MM.1S (cell line): ENCODE data around the gene SETD2.

Source experiments
- EZH2phosphoT487 ChIP-seq: fragments of 300-600 bp; sonication (generic); IDR thresholded peaks from 2 replicates; pipeline ENCODE4 v1.6.1; 2018; ENCODE audit warnings: antibody characterized with exemption, low read length
- TF ChIP-seq, protein P1 (sequence below): fragments of 300-600 bp; sonication (generic); IDR thresholded peaks from 2 replicates; pipeline ENCODE4 v1.5.1; 2016; ENCODE audit warnings: antibody characterized with exemption, low read length, mixed read lengths

DNA sequence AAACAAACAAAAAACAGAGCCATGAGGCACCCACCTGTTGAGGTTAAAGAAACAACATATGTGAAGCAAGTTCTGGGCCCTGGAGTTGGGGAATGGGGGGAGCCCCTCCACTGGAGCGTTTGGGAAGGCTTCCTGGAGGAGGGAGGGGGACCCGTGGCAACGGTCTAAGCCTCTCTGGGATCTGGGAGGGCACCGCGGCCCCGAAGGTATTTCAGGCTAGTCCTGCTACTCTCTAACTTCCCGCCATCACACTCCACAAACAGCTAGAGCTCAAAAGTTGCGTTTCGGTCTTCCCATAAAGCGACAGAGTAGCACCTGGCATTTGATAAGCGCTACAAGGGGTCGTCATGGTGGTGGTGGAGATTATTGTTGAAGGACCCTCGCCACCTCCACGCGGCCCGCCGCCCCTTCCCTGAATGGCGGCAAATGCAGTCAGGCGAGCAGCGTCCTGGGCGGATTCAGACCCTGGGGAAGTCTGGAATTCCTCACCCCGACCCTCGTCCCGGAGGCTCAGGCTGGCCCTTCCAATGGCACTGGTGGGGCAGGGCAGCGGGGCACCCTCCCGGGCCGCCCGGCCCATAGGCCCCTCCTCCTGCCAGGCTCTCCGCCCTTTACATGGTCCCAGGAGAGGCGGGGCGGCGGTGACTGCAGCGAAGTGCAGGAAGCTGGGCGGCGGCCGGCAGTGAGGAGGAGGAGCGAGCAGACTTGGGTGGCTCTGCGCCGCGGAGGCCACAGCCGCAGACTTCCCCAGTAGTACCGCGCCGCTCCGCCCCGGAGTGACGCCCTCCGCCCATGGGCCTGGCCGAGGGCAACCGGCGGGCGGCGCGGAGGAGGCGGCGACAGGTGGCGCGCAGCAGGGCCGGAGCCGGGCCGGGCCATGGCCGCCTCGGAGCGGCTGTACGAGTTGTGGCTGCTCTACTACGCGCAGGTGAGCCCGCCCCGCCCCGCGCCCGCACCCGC is 184.6 kb downstream of the SETD2 start, which contains the start of gene NBEAL2:
- TF ChIP-seq, protein P1, sequence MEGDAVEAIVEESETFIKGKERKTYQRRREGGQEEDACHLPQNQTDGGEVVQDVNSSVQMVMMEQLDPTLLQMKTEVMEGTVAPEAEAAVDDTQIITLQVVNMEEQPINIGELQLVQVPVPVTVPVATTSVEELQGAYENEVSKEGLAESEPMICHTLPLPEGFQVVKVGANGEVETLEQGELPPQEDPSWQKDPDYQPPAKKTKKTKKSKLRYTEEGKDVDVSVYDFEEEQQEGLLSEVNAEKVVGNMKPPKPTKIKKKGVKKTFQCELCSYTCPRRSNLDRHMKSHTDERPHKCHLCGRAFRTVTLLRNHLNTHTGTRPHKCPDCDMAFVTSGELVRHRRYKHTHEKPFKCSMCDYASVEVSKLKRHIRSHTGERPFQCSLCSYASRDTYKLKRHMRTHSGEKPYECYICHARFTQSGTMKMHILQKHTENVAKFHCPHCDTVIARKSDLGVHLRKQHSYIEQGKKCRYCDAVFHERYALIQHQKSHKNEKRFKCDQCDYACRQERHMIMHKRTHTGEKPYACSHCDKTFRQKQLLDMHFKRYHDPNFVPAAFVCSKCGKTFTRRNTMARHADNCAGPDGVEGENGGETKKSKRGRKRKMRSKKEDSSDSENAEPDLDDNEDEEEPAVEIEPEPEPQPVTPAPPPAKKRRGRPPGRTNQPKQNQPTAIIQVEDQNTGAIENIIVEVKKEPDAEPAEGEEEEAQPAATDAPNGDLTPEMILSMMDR: no peak
- no peak for TF ChIP-seq EZH2phosphoT487
